NCI-H1417 treated with DMSO at 0.1 percent for 48 hours (cell line): ENCODE data around the gene SLC25A45.

Experiments
- DNase-seq: peaks from one replicate; lab custom pipeline; 2025; lab: John Stamatoyannopoulos, UW

The SLC25A45 gene

GRCh38 chr11:65403607-65404121 is 21.2 kb upstream of the SLC25A45 start:
- no peak for DNase-seq

GRCh38 chr11:65402790-65403189 is 20.3 kb upstream of the SLC25A45 start:
- DNase-seq = no peak

- no peak for DNase-seq
Measured at GRCh38 chr11:65401803-65402248, 19.4 kb upstream of the SLC25A45 start.

GRCh38 chr11:65401073-65401802 is 18.8 kb upstream of the SLC25A45 start:
- no peak for DNase-seq

GRCh38 chr11:65400307-65401072 is 18.0 kb upstream of the SLC25A45 start:
- no peak for DNase-seq

GRCh38 chr11:65399845-65400244 is 17.4 kb upstream of the SLC25A45 start:
- no peak for DNase-seq

- no peak for DNase-seq
Measured at GRCh38 chr11:65399249-65399648, 16.8 kb upstream of the SLC25A45 start.

GRCh38 chr11:65398362-65398910 is 16.0 kb upstream of the SLC25A45 start:
- DNase-seq = no peak

- no peak for DNase-seq
Measured at GRCh38 chr11:65396769-65397745, 14.6 kb upstream of the SLC25A45 start.

GRCh38 chr11:65395961-65396530 is 13.6 kb upstream of the SLC25A45 start:
- DNase-seq = no peak

- no peak for DNase-seq
Measured at GRCh38 chr11:65394125-65394536, 11.7 kb upstream of the SLC25A45 start.

- no peak for DNase-seq
Measured at GRCh38 chr11:65393513-65394079, 11.2 kb upstream of the SLC25A45 start.

GRCh38 chr11:65392899-65393298 is 10.5 kb upstream of the SLC25A45 start:
- DNase-seq = no peak

- DNase-seq = no peak
Measured at GRCh38 chr11:65392186-65392829, 9.9 kb upstream of the SLC25A45 start.

- no peak for DNase-seq
Measured at GRCh38 chr11:65390996-65391395, 8.6 kb upstream of the SLC25A45 start.

- no peak for DNase-seq
Measured at GRCh38 chr11:65390099-65390941, 7.9 kb upstream of the SLC25A45 start.

- no peak for DNase-seq
Measured at GRCh38 chr11:65389294-65389980, 7.0 kb upstream of the SLC25A45 start.

- no peak for DNase-seq
Measured at GRCh38 chr11:65388731-65389130, 6.3 kb upstream of the SLC25A45 start.
